AG04450 (cell line): ENCODE results near the gene THEM4. TPM values are rescaled to one million over a fixed set of nuclear protein-coding genes. Genes with fewer than 3 reads are reported as not detected.

Source experiments
- CTCF ChIA-PET: fragments of 300-600, 350-600 bp; formaldehyde crosslinking; extraction: SDS; loops from one replicate; lab custom pipeline; 2022; ENCODE audit warnings: antibody characterized with exemption, inconsistent platforms; lab: Charles Lee
- POLR2A ChIA-PET: fragments of 350-600 bp; formaldehyde crosslinking; extraction: SDS; loops from one replicate; lab custom pipeline; 2021; ENCODE audit warnings: antibody characterized with exemption, inconsistent platforms; lab: Yijun Ruan, JAX
- DNase-seq: peaks from one replicate; pipeline ENCODE4 v3.0.0-alpha.2; 2011; ENCODE audit warnings: low read depth, low spot score
- H3K27ac ChIP-seq: one replicate; pipeline ENCODE4 v1.5.1; 2012; ENCODE audit warnings: low read depth, low read length, control low read depth
- H3K27me3 ChIP-seq: one replicate; pipeline ENCODE4 v1.6.0; 2012; ENCODE audit warnings: low read length; ENCODE audit not compliant: control insufficient read depth, insufficient read depth
- H3K4me3 ChIP-seq: 2 replicates; pipeline ENCODE4 v1.5.1; 2011; ENCODE audit warnings: mild to moderate bottlenecking, low read depth, low read length, control low read depth
- H3K9me3 ChIP-seq: 2 replicates; pipeline ENCODE4 v1.5.1; 2012; ENCODE audit warnings: low read length; ENCODE audit not compliant: control insufficient read depth, insufficient read depth
- polyA plus RNA-seq: library from polyadenylated mRNA; depleted of rRNA; stranded (reverse); fragments of >200 nt; gene quantifications from 2 replicates; pipeline ENCODE4 v1.2.3, GENCODE V29; 2011
- TF ChIP-seq, protein P1 (sequence below): IDR thresholded peaks from 2 replicates; pipeline ENCODE4 v1.5.1; 2011; ENCODE audit warnings: low read depth, low read length, control low read depth, inconsistent platforms

Gene THEM4
- polyA plus RNA-seq, 1 experiment: 24.8 TPM

DNA sequence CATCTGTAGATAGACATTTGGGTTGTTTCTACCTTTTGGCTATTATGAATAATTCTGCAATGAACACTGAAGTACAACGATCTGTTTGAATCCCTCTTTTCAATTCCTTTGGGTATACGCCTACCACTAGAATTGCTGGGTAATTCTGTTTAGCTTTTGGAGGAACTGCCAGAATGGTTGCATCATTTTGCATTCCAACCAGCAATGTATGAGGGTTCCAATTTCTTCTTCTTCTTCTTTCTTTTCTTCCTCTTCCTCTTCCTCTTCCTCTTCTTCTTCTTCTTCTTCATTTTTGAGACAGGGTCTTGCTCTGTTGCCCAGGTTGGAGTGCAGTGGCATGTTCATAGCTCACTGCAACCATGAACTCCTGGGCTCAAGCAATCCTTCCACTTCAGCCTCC, 42.0 kb downstream of the THEM4 start:
- H3K9me3 ChIP-seq: no peaks in the 10 kb centered on the region
- no peak overlapping the region for H3K27ac ChIP-seq
- no peak for DNase-seq
- H3K27me3 ChIP-seq: peaks cover 10% of the 10 kb centered on the region
- CTCF ChIA-PET: no interaction called here
- no peak overlapping the region for H3K4me3 ChIP-seq
- TF ChIP-seq, protein P1, sequence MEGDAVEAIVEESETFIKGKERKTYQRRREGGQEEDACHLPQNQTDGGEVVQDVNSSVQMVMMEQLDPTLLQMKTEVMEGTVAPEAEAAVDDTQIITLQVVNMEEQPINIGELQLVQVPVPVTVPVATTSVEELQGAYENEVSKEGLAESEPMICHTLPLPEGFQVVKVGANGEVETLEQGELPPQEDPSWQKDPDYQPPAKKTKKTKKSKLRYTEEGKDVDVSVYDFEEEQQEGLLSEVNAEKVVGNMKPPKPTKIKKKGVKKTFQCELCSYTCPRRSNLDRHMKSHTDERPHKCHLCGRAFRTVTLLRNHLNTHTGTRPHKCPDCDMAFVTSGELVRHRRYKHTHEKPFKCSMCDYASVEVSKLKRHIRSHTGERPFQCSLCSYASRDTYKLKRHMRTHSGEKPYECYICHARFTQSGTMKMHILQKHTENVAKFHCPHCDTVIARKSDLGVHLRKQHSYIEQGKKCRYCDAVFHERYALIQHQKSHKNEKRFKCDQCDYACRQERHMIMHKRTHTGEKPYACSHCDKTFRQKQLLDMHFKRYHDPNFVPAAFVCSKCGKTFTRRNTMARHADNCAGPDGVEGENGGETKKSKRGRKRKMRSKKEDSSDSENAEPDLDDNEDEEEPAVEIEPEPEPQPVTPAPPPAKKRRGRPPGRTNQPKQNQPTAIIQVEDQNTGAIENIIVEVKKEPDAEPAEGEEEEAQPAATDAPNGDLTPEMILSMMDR: no peak
- POLR2A ChIA-PET: no interaction called here

DNA sequence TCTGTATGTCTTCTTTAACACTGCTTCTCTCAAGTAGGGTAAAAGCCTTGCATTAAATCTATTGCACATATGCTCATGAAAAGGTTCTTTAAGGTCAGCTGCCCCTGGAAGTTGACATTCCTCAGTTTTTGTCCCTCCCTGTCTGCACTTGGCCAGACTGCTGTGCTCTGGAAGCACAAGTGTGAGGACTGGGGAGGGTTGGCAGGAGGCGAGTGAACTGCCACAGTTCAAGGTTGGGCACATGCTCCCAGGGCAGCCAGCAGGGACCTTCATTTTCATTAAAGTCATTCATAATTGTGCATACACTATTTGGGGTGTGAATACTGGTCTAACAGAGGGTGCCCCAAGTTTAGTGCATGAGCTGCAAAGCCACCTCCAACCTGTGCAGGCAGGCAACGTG, 44.9 kb downstream of the THEM4 start:
- TF ChIP-seq, protein P1: no peak
- no peak overlapping the region for H3K4me3 ChIP-seq
- no peaks in the 10 kb centered on the region for H3K9me3 ChIP-seq
- ChIA-PET CTCF (no interaction called here), POLR2A (no interaction called here)
- H3K27me3 ChIP-seq: peaks cover 22% of the 10 kb centered on the region
- no peak overlapping the region for H3K27ac ChIP-seq
- no peak for DNase-seq

DNA sequence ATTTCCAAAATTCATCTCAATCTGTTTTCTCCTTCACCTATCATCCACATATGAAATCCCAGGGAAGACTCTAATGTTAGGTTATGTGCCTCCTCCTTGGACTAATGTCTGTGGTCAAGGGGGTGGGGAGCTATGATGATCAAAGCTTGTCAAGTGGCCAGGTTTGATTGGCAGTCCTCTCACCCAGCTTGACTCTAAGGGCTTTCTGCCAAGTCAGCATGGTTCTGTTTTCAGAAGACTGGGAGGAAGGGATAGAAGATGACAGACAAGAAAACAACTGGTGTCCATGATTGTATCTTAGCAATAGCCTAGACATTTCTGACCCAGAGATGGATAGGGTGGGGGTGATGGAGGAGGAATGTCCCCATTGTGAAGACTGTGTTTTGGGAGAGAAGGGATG, 46.7 kb downstream of the THEM4 start:
- DNase-seq: no peak
- Histone ChIP-seq H3K27ac (no peak overlapping the region), H3K27me3 (peaks cover 31% of the 10 kb centered on the region), H3K9me3 (no peaks in the 10 kb centered on the region), H3K4me3 (no peak overlapping the region)
- TF ChIP-seq, protein P1: no peak
- POLR2A ChIA-PET: no interaction called here
- CTCF ChIA-PET: no interaction called here

DNA sequence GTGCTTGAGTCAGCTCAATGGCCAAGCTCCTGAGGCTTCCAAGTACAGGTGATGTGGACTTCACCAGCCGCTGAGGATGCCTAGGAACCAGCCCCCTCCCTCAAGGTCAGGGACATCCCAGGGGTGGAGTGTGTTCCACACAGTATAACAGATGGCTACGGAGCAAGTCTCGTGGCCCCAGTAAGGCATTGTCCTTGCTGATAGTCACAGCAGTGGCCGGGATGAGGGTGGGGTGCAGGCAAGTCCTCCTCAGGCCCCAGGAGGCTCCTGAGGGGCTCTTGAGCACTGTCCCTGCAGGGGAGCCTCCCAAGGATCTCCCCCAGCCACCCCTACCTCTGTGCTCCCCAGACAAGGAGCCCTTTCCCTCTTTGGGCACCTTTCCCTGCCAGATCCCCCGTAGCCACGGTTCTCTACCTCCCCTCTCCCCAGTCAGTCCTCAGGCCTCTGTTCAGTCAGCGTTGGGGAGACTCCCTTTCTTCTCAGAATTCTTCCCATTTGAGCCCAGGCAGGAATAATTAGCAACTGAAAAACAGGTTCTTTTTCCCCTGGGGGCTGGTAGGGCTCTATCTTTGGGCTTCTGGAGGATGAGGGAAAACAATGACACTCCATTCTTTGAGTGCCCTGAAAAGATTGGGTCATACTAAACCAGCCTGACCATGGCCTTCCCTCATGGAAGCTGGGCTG, 48.7 kb downstream of the THEM4 start:
- no peak for DNase-seq
- ChIA-PET POLR2A (no interaction called here), CTCF (no interaction called here)
- H3K27ac ChIP-seq: no peak overlapping the region
- H3K9me3 ChIP-seq: no peaks in the 10 kb centered on the region
- TF ChIP-seq, protein P1: no peak
- peaks cover 39% of the 10 kb centered on the region for H3K27me3 ChIP-seq
- H3K4me3 ChIP-seq: no peak overlapping the region

DNA sequence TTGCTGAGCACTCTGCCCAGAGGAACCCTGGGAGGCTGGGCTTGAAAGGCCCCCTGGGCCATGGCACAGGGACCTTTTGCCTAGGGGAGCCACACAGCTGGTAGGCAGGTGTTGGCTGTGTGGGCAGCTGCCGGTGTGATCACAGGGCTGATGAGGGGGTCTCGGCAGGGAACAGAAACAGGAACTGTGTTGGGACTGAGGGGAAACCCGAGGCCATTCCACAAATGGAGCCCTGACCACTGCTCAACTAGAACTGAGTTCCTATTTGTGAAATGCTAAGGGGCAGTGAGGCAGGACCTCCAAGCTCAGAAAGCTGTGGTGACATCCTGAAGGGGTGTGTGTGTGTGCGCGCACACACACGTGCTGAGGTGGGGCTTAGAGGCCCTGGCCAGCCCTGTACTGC, 49.4 kb downstream of the THEM4 start:
- CTCF ChIA-PET: no interaction called here
- TF ChIP-seq, protein P1: no peak
- no peak overlapping the region for H3K27ac ChIP-seq
- no peak for DNase-seq
- no peaks in the 10 kb centered on the region for H3K9me3 ChIP-seq
- no peak overlapping the region for H3K4me3 ChIP-seq
- H3K27me3 ChIP-seq: peaks cover 36% of the 10 kb centered on the region
- POLR2A ChIA-PET: no interaction called here
